Nephron (organoid): ENCODE results near the gene LILRB1.

ENCODE experiments used
- H3K27ac Mint-ChIP-seq, 3 experiments: 2 replicates each; pipeline ENCODE4 v1.8.0; 2020; ENCODE audit warnings: mixed read lengths in 3 of 3, mild to moderate bottlenecking in 2 of 3, moderate library complexity in 1 of 3
- H3K27me3 Mint-ChIP-seq: 2 replicates; pipeline ENCODE4 v1.8.0; 2021; ENCODE audit warnings: low read depth, mild to moderate bottlenecking, moderate library complexity, mixed read lengths
- H3K36me3 Mint-ChIP-seq: 2 replicates; pipeline ENCODE4 v1.8.0; 2020; ENCODE audit warnings: low read depth, mixed read lengths
- H3K4me1 Mint-ChIP-seq: 2 replicates; pipeline ENCODE4 v1.8.0; 2020; ENCODE audit warnings: mixed read lengths
- H3K4me3 Mint-ChIP-seq, 3 experiments: 2 replicates each; pipeline ENCODE4 v1.8.0; 2020; ENCODE audit warnings: mild to moderate bottlenecking in 3 of 3, mixed read lengths in 3 of 3, moderate library complexity in 2 of 3
- H3K9me3 Mint-ChIP-seq: 2 replicates; pipeline ENCODE4 v1.8.0; 2020; ENCODE audit warnings: mixed read lengths
- CTCF ChIP-seq, 3 experiments: fragments of 200-600 bp; sonication (generic); IDR thresholded peaks; one replicate each; pipeline ENCODE4 v1.5.0; 2021; ENCODE audit warnings: antibody characterized with exemption in 3 of 3; ENCODE audit not compliant: unreplicated experiment in 3 of 3

Gene LILRB1

DNA sequence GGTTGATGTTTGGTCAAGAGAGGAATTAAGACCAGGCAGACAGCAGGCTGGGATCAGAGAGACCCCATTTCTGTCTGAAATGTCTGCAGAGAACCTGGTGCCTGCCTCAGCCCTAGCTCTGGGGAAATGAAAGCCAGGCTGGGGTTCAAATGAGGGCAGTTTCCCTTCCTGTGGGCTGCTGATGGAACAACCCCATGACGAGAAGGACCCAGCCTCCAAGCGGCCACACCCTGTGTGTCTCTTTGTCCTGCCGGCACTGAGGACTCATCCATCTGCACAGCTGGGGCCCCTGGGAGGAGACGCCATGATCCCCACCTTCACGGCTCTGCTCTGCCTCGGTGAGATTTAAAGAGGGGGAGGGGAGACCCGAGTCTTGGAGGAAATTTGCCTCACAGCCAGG lies 32.4 kb downstream of the LILRB1 start, which contains the start of gene LILRB4:
LILRB4 (plus strand) TSS at position 256 of the 400 bp plus-strand sequence; CDS start at position 305, 49 bp downstream.
- no peak within 1 kb of the TSS for H3K27ac Mint-ChIP-seq
- H3K27me3 Mint-ChIP-seq: no peaks in the 10 kb centered on the region

GRCh38 chr19:54665530-54665929 lies 35.2 kb downstream of the LILRB1 start:
- Mint-ChIP-seq H3K9me3 (peaks cover 48% of the 10 kb centered on the region), H3K4me3 (no peak overlapping the region), H3K4me1 (no peaks in the 10 kb centered on the region), H3K27me3 (no peaks in the 10 kb centered on the region), H3K36me3 (peaks cover 5% of the 10 kb centered on the region), H3K27ac (no peak overlapping the region)
- no peak for TF ChIP-seq CTCF (IDR thresholded peaks at IDR 0.05; ENCODE audit: unreplicated experiment in 3 of 3)

More for the DNA sequence above, 32.4 kb downstream of the LILRB1 start, which contains the start of gene LILRB4:
- H3K9me3 Mint-ChIP-seq: peaks cover 45% of the 10 kb centered on the region
- H3K4me3 Mint-ChIP-seq: no peak within 1 kb of the TSS
- H3K4me1 Mint-ChIP-seq: no peaks in the 10 kb centered on the region
- TF ChIP-seq CTCF (IDR thresholded peaks at IDR 0.05; ENCODE audit: unreplicated experiment in 3 of 3): no peak
- H3K36me3 Mint-ChIP-seq: peaks cover 17% of the 10 kb centered on the region

DNA sequence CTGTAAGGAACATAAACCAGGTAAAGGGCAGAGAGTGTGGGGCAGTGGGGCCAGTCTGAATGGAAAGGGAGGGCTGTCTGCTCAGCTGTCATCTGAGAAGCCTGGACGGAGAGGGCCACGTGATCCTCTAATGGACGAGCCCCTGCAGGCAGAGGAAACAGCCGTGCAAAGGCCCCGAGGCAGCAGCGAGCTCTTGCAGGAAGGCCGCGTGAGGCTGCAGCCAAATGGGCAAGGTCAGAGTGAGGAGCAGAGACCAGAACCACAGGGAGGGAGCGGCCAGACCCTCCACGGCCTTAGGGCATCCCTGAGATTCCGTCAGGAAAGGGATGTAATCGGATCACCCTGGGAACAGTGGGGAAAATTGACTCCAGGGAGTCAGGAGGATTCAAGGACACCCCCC lies 36.9 kb downstream of the LILRB1 start:
- Mint-ChIP-seq H3K4me3 (no peak overlapping the region), H3K9me3 (peaks cover 41% of the 10 kb centered on the region), H3K36me3 (peaks cover 1% of the 10 kb centered on the region), H3K27me3 (no peaks in the 10 kb centered on the region), H3K27ac (no peak overlapping the region), H3K4me1 (no peaks in the 10 kb centered on the region)
- no peak for TF ChIP-seq CTCF (IDR thresholded peaks at IDR 0.05; ENCODE audit: unreplicated experiment in 3 of 3)

GRCh38 chr19:54668353-54668752 lies 38.1 kb downstream of the LILRB1 start:
- Mint-ChIP-seq H3K4me1 (no peaks in the 10 kb centered on the region), H3K36me3 (no peaks in the 10 kb centered on the region), H3K27me3 (no peaks in the 10 kb centered on the region), H3K4me3 (no peak overlapping the region), H3K9me3 (peaks cover 39% of the 10 kb centered on the region), H3K27ac (no peak overlapping the region)
- no peak for TF ChIP-seq CTCF (IDR thresholded peaks at IDR 0.05; ENCODE audit: unreplicated experiment in 3 of 3)

GRCh38 chr19:54670576-54671357 lies 40.5 kb downstream of the LILRB1 start:
- no peak for TF ChIP-seq CTCF (IDR thresholded peaks at IDR 0.05; ENCODE audit: unreplicated experiment in 3 of 3)
- Mint-ChIP-seq H3K9me3 (peaks cover 38% of the 10 kb centered on the region), H3K36me3 (no peaks in the 10 kb centered on the region), H3K4me3 (no peak overlapping the region), H3K27me3 (no peaks in the 10 kb centered on the region), H3K27ac (no peak overlapping the region), H3K4me1 (no peaks in the 10 kb centered on the region)

DNA sequence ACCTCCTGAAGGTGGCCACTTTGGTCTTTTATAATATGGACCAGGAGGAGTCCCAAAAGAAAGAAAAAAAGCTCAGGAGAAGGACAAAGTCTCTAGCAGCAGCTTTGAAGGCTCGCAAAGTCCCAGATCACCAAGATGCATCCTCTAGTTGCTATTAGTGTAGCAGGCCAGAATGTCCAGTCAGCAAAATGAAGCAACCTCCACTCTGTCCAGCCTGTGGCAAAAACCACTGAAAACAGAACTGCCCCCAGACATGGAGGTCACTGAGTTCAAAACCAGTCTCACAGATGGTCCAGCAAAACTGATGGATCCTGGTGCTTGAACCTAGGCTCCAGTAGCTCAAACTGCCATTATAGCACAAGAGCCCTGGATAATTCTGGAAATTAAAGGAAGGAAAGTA lies 42.9 kb downstream of the LILRB1 start:
- Mint-ChIP-seq H3K27me3 (no peaks in the 10 kb centered on the region), H3K27ac (no peak overlapping the region), H3K4me3 (no peak overlapping the region), H3K9me3 (peaks cover 23% of the 10 kb centered on the region), H3K4me1 (no peaks in the 10 kb centered on the region), H3K36me3 (no peaks in the 10 kb centered on the region)
- TF ChIP-seq CTCF (IDR thresholded peaks at IDR 0.05; ENCODE audit: unreplicated experiment in 3 of 3): no peak
